HG03045 (cell line): ENCODE data around the gene GAPDH.
"Not testable (repeated sequence)": the region's sequence is repeated elsewhere in the genome, so short reads cannot be mapped to it uniquely, and the experiment has no call there.

ENCODE experiments used
- ATAC-seq: cut with Tn5 transposase; IDR thresholded peaks from one replicate; pipeline ENCODE4 v1.9.1; 2021; ENCODE audit warnings: mild to moderate bottlenecking, moderate library complexity; ENCODE audit not compliant: unreplicated experiment

The GAPDH gene

DNA sequence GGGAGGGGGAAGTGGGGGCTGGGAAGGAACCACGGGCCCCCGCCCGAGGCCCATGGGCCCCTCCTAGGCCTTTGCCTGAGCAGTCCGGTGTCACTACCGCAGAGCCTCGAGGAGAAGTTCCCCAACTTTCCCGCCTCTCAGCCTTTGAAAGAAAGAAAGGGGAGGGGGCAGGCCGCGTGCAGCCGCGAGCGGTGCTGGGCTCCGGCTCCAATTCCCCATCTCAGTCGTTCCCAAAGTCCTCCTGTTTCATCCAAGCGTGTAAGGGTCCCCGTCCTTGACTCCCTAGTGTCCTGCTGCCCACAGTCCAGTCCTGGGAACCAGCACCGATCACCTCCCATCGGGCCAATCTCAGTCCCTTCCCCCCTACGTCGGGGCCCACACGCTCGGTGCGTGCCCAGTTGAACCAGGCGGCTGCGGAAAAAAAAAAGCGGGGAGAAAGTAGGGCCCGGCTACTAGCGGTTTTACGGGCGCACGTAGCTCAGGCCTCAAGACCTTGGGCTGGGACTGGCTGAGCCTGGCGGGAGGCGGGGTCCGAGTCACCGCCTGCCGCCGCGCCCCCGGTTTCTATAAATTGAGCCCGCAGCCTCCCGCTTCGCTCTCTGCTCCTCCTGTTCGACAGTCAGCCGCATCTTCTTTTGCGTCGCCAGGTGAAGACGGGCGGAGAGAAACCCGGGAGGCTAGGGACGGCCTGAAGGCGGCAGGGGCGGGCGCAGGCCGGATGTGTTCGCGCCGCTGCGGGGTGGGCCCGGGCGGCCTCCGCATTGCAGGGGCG, at the start of gene GAPDH:
Gene GAPDH, plus strand, starts transcription at position 595 of the 772 bp plus-strand sequence. CDS start 316 bp downstream, outside the sequence.
- ATAC-seq = peak; percentile 52

DNA sequence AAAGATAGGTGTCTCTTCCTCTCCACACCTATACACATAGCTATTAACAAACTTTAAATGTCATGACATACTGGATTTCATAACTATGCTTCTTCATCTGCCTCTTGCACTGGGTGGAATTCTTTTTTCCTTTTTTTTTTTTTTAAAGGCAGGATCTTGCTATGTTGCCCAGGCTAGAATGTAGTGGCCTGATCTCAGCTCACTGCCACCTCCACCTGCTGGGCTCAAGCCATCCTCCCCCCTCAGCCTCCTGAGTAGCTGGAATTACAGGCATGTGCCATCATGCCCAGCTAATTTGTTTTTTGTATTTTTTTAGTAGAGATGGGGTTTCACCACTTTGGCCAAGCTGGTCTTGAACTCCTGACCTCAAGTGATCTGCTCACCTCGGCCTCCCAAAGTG, 46.1 kb upstream of the GAPDH start:
- no peak for ATAC-seq

DNA sequence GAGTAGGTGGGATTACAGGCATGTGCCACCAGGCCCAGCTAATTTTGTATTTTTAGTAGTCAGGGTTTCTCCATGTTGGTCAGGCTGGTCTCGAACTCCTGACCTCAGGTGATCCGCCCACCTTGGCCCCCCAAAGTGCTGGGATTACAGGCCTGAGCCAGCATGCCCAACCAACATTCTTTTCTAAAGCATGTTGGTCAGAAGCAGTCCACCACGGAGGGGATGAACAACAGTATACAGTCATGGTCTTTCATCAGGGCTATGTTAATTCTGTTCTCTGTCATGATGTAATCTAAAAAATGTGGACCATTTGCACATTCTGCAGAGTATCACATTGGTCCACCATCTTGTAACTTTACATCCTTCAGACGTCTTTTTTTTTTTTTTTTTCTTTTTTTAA, 44.9 kb upstream of the GAPDH start:
- ATAC-seq = no peak

DNA sequence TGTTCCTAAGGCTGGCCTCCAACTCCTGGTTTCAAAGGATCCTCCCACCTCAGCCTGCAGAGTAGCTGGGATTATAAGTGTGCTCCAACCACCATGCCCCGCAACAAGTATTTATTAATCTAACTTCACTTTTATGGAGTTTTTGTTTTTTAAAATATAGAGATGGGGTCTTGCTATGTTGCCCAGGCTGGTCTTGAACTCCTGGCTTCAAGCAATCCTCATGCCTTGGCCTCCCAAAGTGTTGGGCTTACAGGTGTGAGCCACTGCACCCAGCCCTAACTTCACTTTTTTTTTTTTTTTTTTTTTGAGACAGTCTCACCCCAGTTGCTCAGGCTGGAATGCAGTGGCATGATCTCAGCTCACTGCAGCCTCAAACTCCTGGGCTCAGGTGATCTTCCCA, 43.6 kb upstream of the GAPDH start:
- not testable (repeated sequence) for ATAC-seq

DNA sequence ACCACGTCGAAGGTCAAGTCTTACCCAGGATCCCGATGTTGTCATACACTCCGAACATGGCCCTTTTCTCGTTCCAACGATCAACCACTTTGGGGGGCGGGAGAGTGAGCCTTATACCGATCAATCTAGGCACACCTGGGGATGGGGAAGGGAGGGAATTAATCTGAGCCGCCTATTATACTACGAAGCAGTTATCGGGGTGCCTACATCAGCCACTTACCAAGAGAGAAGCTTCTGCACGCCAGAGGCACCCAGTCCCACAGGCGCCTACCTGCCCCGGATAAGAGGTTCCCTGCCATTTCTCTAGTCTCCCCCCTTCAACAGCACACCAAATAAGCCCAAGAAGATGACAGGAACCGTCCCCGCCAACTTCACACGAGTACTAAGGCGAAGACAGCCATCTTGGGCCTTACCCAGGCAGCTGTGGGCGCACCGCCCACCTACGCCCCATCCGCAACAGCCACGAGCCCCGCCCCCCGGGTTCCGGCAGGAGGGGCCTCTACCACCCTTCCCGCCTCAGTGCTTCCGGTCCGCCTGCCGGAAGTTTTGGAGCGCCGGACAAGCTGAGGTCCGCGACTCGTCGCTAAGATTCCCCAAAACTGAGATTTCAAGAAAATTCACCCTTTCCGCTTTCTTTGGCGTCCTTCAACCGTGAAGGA, 41.4 kb upstream of the GAPDH start, which contains the start of gene MRPL51:
Gene MRPL51, minus strand, starts transcription at position 425 of the 659 bp plus-strand sequence. Its CDS starts 126 bp downstream, at position 299.
- ATAC-seq = peak; percentile 68

DNA sequence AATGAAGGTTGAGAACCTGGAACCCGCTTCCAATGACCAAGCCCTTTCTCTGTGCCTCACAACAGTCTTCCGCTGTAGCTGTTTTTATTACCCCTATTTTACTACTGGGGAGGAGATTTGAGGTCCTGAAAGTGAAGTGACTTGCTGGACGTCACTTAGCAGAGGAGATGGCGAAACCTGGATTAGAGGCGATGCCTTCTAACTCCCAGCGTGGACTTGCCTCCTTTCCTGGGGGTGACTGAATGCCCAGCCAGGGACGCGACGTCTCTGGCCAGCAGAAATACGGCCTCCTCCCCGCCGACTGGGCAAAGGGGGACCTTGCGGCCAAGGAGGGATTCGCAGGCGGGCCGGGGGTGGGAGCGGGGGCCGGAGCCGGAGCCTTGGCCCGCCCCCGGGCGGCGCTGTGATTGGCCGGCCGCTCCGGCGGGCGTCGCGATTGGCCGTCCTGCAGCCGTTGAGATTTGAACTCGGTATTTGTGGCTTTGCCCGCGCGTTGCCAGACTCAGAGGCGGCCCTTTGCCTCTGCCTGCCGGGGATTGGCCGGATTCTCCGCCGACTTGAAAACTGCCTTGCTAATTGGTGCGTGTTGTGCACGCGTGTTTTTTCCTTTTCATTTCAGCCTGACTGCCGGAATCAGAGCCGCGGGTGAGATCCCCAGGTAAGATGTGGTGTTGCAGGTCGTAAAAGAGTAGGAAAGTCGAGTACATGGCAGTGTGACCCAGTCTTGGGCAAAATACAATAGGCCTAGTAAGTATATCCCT, 40.6 kb upstream of the GAPDH start, which contains the start of gene NCAPD2:
Gene NCAPD2, plus strand, starts transcription at position 606 of the 761 bp plus-strand sequence. CDS start 997 bp downstream, outside the sequence.
- ATAC-seq = peak; percentile 89

DNA sequence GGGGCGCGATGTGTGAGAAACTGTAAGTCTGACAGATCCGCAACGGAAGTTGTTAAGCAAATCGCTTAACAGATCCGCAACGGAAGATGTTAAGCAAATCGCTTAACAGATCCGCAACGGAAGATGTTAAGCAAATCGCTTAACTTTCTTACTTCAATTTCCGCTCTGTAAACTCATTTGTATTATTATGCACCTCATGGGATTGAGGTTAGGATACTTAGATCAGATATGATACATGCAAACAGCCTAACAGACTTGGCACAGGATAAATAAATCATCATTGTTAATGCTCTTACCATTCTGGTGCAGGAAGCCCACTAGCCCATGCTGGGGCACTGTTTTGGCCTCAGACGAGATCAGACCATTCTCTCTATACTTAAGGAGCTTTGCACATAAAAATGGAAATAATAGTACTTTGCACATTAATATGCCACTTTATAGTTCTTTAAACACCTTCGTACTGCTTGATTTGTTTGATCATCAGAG, 40.0 kb upstream of the GAPDH start:
- ATAC-seq = no peak

DNA sequence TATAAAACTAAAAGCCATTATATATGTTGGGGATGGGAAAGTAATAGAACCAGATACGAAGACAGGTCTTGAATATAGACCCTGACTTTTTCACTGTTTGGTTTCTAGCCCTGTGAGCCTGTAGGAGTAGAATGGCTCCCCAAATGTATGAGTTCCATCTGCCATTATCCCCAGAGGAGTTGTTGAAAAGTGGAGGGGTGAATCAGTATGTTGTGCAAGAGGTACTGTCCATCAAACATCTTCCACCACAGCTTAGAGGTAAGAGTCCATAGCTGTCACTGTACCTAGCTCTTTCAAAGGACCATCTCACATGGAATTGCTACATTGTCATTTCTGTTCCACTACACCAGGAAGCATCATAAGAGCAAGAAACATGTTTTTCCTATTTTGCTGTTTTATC, 39.3 kb upstream of the GAPDH start:
- no peak for ATAC-seq

DNA sequence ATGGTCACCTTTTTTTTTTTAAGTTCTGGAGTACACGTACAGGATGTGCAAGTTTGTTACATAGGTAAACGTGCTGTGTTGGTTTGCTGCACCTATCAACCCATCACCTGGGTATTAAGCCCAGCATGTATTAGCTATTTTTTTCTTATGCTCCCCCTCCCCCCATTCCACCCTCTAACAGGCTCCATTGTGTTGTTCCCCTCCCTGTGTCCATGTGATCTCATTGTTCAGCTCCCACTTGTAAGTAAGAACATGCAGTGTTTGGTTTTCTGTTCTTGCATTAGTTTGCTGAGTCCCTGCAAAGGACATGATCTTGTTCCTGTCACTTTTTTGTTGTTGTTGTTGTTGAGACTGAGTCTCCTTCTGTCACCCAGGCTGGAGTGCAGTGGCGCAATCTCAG, 37.0 kb upstream of the GAPDH start:
- ATAC-seq = not testable (repeated sequence)

DNA sequence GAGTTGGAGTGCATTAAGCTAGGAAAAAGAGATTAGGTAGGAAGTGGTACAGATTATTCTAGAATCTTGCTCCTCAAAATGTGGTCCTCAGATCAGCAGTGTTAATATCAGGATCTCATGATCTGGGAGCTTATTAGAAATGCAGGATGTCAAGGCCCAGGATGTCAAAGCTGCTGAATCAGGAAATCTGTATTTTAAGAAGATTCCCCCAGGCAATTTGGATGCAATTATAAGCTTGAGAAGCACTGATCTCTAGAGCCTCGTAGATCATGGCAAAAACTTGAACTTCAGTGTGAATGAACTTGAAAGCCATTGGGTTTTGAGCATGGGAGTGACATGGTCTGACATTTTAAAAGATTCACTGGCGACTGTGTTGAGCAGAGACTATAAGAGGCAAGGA, 33.9 kb upstream of the GAPDH start:
- no peak for ATAC-seq

DNA sequence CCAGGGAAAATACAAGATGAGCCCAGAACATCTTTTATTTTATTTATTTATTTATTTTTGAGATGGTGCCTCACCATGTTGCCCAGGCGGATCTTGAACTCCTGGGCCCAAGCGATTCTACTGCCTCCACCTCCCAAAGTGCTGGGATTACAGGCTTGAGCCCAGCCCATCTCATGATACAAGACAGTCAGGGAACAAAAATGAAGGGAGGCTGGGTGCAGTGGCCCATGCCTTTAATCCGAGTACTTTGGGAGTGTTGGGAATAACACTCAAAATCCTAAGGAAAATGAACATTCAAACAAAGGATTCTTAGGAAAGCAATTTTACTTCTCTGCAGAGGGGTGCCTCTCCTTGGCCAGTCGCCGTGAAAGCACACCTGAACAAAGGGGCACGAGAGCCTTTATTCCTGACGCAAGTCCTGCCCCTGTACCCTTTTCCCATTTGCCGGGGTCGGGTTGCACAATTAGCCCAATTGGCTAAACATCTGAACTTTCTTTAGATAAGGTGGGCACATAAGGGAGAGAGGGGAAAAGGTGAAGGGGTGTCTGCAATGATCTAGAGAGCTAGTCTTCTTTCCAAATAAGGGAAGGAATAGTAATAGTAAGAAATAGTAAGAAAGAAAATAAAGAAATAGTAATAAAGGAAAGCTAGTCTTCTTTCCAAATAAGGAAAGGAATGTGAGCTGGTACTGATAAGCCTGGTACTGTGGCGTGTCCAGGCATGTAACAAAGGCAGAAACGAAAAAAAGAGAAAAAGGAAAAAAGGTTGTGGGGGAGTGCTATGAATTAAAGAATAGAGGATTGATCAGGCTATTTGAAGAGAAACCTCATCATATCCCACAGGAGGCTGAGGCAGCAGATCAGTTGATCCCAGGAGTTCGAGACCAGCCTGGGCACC, 27.0 kb upstream of the GAPDH start:
- no peak for ATAC-seq

DNA sequence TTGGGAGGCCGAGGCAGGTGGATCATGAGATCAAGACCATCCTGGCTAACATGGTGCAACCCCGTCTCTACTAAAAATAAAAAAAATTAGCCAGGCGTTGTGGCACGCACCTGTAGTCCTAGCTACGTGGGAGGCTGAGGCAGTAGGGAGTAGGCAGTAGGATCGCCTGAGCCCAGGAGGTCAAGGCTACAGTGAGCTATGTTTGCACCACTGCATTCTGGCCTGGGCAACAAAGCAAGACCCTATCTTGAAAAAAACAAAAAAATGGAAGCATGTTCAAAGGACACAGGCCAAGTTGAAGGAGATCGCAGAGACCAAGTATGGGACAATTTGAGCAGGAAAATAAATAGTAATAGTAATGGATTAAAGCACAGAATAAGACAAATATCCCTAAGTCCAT, 26.2 kb upstream of the GAPDH start:
- no peak for ATAC-seq

DNA sequence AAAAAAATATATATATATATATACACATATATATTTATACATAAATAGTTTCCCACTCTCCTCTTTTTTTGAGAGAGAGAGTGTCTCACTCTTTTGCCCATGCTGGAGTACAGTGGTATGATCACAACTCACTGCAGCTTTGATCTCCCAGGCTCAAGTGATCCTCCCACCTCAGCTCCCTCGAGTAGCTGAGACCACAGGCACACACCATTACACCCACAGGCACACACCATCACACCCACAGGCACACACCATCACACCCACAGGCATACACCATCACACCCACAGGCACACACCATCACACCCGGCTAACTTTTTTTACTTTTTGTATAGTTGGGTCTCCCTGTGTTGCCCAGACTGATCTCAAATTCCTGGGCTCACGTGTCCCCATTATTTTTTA, 14.1 kb upstream of the GAPDH start:
- no peak for ATAC-seq

DNA sequence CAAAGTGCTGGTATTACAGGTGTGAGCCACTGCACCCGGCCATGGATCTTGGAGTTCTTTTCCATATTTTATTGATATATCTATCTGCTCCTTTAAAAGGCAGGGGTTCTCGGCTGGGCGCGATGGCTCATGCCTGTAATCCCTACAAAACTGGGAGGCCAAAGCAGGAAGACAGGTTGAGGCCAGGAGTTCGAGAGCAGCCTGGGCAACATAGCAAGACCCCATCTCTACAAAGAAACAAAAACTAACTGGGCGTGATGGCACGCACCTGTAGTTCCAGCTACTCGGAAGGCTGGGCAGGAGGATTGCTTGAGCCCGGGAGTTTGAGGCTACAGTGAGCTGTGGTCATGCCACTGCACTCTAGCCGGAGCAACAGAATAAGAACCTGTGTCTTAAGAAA, 12.1 kb upstream of the GAPDH start:
- ATAC-seq = no peak

DNA sequence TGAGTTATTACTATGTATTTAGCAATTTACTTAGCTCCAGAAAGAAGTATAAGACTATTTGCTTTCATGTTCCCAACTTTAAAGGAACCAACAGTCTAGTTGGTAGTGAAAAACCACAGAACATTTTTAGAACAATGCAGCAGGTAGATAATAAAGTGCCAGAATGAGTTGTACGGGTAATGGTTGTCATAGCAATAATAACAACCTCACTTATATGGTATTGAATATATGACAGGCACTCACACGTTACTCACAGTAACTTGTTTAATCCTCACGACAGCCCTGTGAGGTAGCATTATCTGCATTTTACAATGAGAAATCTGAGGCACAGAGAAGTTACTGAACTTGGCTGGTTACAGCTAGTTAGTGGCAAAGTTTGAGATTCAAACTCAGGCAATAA, 10.6 kb upstream of the GAPDH start:
- no peak for ATAC-seq

DNA sequence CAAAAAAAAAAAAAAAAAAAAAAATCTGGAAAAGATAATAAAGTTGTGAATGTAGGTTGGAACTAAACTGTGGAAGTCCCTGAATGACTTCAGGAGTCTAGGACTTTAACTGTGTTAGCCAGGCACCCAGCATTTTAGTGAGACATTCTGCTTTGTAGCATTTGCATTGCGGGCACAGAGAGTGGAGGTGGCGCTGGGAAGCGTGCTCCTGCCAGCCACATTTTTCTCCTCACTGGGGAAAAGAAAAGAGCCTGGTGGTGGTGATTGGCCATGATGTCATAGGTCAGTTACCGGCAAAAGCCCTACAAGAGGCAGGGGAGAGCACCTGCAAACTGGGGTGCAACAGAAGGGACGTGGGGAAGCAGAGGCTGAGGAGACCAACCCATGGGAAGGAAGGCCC, 9.7 kb upstream of the GAPDH start:
- ATAC-seq = no peak

DNA sequence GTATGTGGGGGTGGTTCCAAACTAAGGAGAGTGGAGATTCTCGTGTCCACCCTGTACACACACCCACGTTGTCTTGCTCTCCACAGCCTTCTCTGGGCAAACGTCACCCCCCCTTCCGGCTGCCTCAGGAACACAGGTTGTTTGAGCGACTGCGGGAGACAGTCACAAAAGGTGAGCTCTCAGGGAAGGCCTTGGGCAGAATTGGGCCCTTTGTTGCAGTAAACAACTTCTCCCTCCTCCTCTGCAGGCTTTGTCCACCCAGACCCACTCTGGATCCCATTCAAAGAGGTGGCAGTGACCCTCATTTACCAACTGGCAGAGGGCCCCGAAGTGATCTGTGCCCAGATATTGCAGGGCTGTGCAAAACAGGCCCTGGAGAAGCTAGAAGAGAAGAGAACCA, 8.1 kb upstream of the GAPDH start:
- no peak for ATAC-seq

DNA sequence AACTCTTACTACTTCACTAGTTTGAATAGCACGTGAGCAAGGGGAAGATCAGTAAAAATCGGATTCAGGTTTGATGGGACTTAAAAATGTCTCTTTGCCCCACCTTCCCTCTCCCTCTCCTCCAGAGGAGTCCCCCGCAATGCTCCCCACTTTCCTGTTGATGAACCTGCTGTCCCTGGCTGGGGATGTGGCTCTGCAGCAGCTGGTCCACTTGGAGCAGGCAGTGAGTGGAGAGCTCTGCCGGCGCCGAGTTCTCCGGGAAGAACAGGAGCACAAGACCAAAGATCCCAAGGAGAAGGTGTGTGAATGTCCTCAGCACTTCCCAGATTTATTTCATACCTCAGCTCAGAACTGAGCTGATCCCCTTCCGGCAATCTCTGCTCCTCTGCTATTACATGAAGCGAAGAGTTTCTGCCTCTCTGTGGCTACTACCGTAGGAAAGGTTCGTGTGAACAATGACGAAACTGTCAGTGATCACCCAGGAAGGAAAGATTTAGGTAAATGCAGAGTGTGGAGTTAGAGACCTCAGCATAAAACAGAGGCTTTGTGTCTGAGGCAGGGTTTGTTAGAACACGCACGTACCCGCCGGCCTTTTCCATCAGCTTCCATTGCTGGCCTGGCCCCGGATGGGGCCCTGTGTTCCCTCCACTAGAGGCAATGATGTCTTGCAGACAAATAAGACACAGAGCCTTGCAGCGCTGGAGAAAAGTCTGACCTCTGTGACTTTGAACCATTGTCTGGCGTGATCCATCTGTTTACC, 7.4 kb upstream of the GAPDH start:
- no peak for ATAC-seq

DNA sequence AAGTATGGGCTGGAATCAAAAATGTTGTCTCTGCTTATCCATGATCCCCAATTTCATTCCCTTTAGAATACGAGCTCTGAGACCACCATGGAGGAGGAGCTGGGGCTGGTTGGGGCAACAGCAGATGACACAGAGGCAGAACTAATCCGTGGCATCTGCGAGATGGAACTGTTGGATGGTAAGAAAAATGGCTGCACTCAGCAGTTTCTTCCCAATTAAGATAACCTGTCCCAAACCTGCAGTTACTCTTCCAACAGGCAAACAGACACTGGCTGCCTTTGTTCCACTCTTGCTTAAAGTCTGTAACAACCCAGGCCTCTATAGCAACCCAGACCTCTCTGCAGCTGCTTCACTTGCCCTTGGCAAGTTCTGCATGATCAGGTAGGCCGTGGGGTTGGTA, 6.6 kb upstream of the GAPDH start:
- no peak for ATAC-seq
